ENCODE results near the gene CTSZ.
"Not testable (repeated sequence)": the region's sequence is repeated elsewhere in the genome, so short reads cannot be mapped to it uniquely, and the experiment has no call there.

Gene CTSZ

DNA sequence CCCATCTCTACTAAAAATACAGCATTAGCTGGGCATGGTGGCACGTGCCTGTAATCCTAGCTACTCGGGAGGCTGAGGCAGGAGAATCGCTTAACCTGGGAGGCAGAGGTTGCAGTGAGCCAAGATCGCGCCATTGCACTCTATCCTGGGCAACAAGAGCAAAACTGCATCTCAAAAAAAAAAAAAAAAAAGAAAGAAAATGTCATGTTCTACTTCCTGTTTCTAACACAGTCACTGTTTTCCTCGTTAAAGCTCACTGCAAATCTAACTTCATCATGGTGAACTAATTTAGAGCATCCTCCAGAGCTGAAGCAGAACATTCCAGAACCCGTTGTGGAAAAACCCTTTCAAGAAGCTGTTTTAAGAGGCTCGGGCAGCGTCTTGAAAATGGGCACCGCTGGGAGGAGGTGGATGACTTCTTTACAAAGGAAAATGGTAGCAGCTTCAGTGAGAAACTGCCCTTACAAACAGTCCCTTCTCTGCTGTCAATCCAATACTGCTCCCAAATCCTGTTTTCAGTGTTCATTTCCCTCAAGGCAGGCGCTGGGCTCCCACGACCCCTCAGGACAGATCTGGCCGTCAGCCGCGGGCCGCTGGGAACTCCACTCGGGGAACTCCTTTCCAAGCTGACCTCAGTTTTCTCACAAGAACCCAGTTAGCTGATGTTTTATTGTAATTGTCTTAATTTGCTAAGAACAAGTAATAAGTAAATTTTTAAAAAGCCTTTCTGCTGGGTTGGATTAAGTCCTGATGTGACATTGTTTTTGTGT is 12.5 kb downstream of the CTSZ start:
- no peak for DNase-seq

DNA sequence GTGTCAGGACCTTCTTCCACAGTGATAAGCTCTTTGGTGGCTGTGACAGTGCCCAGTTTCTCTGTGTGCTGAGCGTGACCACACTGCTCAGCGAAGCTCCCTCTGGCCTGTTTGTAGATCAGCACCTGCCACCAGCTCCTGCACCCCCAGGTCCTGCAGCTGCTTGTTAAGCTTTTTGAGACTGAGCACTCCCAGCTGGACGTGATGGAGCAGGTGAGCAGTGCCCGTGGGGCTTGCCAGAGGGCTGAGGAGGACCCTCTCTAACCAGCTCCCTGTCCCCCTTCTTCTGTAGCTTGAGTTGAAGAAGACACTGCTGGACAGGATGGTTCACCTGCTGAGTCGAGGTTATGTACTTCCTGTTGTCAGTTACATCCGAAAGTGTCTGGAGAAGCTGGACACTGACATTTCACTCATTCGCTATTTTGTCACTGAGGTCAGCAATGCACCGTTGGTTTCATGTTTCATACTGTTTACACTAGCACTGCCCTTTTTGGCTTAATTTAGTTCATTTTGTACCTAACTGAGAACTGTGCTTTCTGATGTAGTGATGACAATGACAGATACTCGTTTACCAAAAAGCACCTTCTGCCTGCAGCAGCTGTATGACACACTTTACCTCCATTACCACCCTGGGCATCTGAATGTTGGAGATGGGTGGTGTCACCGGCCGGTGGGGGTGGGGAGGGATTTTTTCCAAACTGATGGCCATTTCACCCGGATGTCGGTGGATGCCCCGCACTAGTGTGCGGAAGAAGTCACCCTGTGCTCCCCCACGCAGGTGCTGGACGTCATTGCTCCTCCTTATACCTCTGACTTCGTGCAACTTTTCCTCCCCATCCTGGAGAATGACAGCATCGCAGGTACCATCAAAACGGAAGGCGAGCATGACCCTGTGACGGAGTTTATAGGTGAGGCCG is 13.5 kb downstream of the CTSZ start:
- no peak for DNase-seq

DNA sequence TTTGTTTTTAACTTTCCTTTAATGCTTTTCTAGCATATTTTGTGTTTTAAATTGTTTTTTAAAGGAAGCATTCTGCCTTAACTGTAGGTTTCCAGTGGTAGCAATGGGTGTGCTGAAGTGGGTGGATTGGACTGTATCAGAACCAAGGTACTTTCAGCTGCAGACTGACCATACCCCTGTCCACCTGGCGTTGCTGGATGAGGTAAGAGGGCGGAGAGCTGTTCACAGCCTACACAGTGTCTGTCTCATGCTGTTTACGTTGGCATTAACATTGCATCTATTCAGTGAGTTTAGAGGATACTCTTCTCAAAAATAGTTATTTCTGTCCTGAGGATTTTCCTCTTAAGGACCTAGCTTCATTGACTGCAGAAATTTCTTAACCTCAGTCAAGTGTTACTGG is 14.1 kb downstream of the CTSZ start:
- no peak for DNase-seq

GRCh38 chr20:58991715-58992114 is 15.3 kb downstream of the CTSZ start:
- DNase-seq, result no peak

GRCh38 chr20:58990651-58991445 is 16.2 kb downstream of the CTSZ start:
- DNase-seq, result no peak

DNA sequence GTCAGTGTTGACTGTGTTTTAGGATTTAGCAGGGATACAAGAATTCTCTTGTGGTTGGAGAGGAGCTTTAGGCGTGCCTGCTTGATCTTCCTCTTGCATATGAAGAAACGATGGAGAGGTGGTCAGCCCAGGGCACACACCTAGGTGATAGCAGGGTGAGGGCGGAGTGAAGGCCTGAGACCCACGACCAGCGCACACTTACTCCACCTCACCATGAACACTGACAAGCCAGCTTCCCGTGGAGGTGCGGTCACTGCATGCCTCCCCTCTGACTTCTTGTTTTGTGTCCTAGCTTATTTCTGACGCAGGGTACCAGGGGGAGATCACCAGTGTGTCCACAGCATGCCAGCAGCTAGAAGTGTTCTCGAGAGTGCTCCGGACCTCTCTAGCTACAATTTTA is 17.9 kb downstream of the CTSZ start:
- DNase-seq, result no peak

GRCh38 chr20:58988565-58988882 is 18.5 kb downstream of the CTSZ start:
- no peak for DNase-seq

DNA sequence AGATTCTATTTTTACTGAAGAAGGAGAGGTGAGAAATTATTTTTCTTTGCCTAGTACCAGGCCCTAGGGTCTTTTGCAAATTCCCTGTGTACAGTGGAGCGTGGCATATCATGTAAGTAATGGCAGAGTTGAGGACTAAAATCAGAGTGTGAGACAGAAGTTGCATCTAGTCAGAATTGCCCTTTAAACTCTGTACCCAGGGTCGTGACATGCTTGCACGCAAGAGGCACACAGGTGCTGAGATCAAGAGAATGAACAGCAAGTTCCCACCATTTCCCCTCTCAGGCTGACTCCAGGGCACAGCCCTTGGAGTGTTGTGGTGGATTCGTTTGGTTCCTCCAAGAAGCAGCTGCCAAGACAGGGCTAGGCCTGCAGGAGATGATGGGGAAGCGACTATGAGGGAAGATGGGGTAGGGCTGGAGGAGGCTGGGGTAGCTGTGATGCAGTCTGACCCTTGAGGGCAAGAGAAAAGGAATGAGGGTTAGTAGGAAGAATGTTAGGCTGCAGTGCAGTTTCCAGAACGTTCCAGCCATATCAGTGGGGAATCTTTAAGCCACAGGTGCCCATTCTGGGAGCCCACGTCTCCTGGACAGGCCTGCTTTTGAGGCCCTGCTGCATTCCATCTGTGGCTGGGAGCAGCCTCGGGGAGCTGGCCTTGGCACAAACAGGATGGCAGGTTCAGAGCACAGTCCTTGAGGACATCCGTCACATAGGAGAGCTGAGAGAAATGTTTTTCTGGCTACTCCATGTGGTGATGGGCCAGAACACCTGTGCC is 19.1 kb downstream of the CTSZ start:
- no peak for DNase-seq

GRCh38 chr20:58986968-58987517 is 20.0 kb downstream of the CTSZ start:
- DNase-seq, result no peak

DNA sequence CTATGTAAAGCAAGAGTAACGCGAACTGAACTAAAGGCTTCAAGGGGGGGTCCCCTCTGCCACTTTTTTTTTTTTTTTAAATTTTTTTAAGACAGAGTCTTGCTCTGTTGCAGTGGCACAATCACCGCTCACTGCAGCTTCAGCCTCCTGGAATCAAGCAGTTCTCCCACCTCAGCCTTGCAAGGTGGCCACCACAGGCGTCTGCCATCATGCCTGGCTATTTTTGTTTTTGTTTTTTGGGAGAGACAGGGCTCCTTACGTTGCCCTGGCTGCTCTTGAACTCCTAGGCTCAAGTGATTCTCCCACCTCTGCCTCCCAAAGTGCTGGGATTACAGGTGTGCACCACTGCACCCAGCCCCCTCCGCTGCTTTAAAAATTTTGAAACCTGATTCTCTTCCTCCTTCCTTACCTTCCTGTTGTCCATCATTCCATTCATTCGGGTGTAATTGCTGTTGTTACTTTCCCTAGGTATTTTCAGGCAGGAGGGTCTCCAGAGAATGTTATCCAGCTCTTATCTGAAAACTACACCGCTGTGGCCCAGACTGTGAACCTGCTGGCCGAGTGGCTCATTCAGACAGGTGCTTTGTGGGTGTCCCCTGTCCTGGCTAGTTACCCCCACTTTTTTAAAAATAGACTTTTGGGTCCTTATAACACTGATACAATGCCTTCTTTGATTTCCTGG is 20.6 kb downstream of the CTSZ start:
- no peak for DNase-seq

DNA sequence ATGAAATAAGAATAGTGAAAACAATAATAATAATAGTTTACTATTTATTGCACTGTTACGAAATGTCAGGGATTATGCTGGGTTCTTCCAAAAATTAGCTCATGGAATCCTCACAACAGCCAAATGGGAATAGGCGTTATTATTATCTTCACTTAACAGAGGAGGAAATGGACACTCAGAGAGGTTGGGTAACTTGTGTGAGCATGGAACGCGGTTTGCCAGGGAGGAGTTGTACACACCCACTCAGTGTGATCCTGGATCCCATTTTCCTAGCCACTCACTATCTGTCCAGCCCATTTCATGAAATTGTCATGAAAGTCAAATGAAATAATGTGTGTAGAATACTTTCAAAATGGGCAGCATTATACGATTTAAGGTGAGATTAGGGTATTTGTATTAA is 21.4 kb downstream of the CTSZ start:
- no peak for DNase-seq

DNA sequence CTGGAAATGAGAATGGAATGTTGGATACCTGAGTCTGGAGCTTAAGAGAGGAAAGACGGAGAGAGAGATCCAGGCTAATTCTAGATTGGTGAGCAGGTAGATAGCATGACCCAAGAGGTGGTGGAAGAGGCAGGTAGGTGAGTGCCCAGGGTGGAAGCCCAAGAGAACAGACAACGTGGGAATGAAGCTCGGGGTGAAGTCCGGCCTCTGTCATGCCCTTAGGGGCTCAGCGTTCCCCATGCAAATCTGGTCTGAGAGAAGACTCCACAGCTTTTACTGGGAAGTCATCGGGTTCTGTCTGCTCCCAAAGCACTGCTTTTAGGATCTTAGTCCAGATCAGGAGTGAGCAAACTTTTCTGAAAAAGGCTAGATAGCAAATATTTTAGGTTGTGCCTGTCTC is 22.4 kb downstream of the CTSZ start:
- DNase-seq, result no peak

DNA sequence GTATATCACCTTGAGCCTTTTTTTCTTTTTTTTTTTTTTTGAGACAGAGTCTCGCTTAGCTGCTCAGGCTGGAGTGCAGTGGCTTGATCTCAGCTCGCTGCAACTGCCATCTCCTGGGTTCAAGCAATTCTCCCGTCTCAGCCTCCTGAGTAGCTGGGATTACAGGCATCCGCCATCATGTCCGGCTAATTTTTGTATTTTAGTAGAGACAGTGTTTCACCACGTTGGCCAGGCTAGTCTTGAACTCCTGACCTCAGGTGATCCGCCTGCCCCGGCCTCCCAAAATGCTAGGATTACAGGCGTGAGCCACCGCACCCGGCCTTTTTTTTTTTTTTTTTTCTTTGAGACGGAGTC is 24.0 kb downstream of the CTSZ start:
- DNase-seq, result not testable (repeated sequence)

GRCh38 chr20:58982406-58983114 is 24.5 kb downstream of the CTSZ start:
- no peak for DNase-seq

- DNase-seq, result no peak
Observed at GRCh38 chr20:58981628-58982364, 25.3 kb downstream of the CTSZ start.

DNA sequence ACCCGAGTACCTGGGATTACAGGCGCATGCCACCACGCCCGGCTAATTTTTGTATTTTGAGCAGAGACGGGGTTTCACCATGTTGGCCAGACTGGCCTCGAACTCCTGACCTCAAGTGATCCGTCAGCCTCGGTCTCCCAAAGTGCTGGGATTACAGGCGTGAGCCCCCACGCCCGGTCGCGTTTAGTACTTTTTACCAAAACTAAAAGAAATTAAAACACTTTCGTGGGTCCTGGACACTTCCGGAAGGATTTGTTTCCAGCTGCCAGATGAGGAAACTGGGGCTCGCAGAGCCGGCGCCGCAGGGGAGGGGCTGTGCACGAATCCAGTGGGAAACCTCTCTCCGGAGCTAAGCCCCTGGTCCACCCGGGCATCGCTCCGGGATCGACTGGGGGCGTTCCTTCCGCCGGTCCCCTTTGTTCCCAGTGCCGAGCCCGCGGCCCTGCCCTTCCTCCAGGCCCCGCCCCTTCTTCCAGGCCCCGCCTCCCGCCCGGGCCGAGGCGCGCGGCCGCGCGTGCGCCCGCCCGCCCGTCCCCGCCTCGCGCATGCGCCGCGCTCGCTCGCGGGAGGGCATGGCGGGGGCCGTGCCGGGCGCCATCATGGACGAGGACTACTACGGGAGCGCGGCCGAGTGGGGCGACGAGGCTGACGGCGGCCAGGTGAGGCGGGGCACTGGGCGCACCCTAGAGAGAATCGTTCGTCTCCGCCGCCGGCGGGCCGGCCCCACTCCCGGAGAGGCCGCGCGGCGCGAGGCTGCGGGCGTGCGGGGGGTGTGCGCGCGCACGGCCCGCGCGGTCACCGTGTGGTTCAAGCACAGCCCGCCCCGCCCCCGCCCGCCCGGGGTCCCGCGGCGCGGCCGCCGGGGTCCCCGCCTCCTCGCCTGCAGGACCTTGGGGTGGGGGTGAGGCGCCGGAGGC is 26.1 kb downstream of the CTSZ start, which contains the start of gene NELFCD:
TSS of gene NELFCD (plus strand) at position 546 of the 917 bp plus-strand sequence. CDS start at position 600, 54 bp downstream.
- DNase-seq, result peak; percentile 83 to 93

DNA sequence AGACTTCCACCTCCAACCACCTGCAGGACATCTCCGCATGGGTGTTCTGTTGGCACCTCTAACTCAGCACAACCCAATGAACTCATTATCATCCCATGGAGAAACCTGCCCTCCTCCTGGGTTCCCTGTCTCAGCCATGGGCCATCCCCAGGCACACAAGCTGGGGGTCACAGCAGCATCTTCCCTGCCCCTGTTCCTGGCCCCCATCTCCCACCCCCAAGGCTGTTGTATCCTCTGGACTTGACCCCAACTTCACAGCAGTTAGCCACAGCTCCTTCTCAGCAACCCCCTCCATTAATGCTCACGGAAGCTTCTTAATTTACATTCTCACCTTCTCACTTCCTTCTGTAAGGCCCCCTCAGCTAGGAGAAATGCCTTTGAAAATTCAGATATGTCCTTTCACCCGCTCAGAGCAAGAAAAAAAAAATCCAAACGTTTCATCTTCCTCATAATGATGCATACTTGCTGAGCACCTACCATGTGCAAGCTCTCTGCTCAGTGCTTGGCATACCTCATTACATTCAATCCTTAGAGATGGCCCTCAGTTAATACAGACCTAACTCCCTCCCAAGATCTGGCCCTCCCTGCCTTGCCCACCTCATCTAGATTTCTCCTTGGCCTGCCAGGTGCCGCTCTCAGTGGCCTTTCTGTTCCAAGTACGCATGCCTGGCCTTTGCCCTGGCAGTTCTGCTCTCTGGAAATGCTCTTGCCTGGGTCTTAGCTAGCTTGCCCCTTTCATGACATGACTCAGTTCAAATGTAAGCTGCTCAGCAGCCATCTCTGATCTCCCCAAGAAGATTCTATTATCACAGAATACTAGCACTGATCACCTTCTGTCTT is 28.5 kb downstream of the CTSZ start:
- DNase-seq, result no peak

GRCh38 chr20:58976061-58976730 is 30.9 kb downstream of the CTSZ start:
- no peak for DNase-seq
